HG03066 (cell line): ENCODE results near the gene ZFP42.
"Not testable (repeated sequence)": the region's sequence is repeated elsewhere in the genome, so short reads cannot be mapped to it uniquely, and the experiment has no call there.

Experiments
- ATAC-seq: cut with Tn5 transposase; IDR thresholded peaks from one replicate; pipeline ENCODE4 v1.9.1; 2021; ENCODE audit warnings: low read depth; ENCODE audit not compliant: unreplicated experiment

Gene ZFP42

DNA sequence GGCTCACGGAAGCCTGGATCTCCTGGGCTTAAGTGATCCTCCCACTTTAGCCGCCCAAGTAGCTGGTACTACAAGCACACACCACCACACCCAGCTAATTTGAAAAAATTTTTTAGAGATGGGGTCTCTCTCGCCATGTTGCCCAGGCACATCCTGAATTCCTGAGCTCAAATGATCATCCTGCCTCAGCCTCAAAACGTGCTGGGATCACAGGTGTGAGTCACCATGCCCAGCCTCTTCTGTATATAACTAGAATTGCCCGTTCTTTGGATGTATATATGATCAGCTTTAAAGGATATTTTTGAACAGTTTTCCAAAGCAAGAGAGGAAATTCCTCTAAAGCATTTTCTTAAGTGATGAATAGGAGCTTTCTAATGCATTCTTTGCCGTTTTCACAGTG, 22.7 kb downstream of the ZFP42 start:
- no peak for ATAC-seq

DNA sequence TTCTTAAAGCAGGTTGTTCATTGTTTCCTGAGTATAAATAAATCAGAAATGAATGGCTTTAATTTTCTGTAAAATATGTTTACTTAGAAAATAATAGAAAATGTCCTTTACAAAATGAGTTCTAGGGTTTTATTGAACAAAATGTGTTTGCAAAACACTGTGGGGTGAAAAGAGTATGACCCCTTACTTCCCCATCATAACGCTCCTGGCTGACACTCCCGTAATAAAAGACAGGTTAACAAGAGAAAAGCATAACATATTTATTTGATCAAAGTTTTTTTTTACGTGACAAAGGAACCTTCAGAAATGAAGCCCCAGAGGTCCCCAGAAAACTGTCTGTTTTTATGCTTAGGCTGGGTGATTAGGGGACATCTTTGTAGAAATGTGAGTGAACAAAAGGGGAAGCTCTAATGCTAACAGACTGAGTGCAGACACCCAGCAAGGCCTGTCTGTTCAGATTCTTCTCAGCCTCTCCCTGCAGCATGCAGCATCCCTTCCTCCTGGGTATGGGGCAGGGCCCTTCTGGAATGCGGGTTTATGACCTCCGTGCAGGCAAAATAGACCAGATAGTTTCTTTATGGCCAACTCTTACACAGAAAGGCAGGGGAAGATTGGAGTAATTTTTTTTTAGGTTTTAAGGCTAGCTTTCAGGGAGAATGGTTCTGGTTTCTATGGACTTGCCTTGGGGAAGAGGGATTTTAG, 26.1 kb downstream of the ZFP42 start:
- no peak for ATAC-seq

DNA sequence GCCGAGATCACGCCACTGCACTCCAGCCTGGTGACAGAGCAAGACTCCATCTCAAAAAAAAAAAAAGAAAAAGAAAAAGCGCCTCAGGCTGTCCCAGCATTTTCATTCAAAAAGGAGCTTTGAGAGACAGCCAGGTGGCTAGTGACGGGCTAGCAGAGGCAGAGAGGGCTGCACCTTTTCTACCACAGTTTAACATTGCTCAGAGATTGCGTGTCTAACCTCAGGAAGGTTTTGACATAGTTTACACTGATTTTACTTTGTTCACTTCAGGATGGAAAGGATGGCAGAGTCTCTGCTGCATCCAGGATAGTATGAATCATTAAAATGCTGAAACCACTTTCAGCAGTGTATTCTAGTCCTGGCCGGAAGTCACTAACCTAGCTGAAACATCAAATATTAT, 28.1 kb downstream of the ZFP42 start:
- no peak for ATAC-seq

GRCh38 chr4:188025476-188025875, 29.9 kb downstream of the ZFP42 start:
- ATAC-seq, result no peak

- no peak for ATAC-seq
These were observed 33.5 kb downstream of the ZFP42 start for GRCh38 chr4:188029114-188029513.

DNA sequence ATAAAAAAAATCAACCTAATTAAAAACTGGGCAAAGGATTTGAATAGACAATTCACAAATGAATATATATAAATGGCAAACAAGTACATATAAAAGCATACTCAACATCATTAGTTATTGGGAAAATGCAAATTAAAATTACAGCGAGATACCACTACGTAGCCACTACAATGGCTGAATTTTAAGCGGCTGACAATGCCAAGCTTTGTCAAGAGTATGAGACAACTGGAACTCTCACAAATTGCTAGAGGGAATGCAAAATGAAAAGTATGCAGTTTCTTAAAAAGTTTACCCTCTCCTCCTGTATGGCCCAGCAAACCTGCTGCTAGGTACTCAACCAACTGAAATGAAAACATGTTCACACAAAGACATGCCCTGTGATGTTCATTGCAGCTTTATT, 34.8 kb downstream of the ZFP42 start:
- ATAC-seq, result no peak

DNA sequence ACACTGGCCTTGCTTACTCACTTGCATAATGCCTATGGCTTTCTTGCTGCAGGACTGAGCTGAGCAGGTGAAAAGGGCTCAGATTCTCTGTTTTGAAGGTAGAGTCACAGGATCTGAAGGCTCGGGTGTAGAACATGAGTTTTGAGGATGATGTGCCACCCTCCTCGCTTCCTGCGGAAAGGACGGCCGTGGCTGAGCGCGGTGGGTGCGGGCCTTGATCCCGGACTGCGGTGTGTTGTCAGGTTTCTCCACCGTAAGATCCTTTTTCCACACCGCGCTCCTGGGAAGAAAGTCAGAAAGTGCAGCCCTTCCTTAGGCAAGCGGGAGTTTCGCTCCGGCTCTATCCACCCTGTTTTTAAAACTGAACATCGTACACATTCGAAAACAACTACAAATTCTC, 36.2 kb downstream of the ZFP42 start:
- ATAC-seq, result no peak

DNA sequence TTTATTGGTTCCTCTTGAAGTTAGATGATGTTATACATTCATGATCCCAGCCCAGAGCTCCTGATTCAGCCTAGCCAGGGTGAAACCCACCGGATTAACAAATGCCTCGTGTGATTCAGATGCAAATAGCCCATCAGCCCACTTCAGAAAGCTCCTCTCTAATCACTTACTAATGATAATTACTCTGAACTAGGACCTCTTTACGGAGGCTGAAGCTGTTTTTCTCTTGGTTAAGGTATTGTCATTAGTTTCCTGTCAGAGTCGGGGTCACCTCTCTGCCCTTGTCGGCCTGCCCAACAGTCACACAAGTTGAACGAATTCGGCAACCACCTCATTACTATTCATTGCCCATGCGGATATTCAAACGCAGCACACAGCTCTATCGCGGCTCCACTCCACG, 36.6 kb downstream of the ZFP42 start:
- ATAC-seq, result no peak

- ATAC-seq, result no peak
These were observed 37.0 kb downstream of the ZFP42 start for GRCh38 chr4:188032583-188032982.

GRCh38 chr4:188037003-188037713, 41.6 kb downstream of the ZFP42 start:
- ATAC-seq, result no peak

- ATAC-seq, result no peak
These were observed 46.1 kb downstream of the ZFP42 start for GRCh38 chr4:188041721-188042120.

DNA sequence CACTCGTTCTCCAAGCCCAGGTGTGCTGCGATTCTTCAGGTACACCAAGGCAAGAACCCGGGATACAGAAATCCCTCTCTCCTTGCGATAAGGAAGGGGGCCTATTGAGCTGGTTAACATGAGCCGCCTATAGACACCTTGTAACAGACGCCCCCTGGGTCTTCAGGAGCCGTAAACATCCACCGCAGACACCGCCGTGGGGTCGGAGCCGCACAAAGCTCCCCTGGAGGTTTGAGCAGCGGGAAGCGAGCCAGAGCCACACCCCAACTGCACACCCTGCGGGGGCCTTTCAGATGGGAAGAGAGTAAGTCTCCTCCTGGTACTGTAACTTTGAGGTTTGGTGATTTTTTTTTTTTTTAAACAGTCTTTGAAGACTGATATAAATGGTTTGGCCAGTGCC, 46.6 kb downstream of the ZFP42 start:
- ATAC-seq, result no peak

DNA sequence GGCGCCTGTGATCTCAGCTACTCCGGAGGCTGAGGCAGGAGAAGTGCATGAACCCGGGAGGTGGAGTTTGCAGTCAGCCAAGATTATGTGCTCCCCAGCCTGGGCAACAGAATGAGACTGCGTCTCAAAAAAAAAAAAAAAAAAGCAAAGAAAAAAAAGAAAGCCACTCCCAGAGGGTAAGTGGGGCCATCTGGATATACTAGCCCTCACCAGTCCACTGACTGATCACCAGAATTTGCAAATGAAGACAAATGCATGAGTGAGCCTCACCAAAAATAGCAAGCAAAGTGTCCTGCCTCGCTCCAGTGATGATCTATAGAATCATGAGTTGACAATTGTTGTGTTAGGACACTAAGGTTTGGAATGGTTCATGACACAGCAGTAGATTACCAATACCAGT, 47.6 kb downstream of the ZFP42 start:
- ATAC-seq, result no peak

DNA sequence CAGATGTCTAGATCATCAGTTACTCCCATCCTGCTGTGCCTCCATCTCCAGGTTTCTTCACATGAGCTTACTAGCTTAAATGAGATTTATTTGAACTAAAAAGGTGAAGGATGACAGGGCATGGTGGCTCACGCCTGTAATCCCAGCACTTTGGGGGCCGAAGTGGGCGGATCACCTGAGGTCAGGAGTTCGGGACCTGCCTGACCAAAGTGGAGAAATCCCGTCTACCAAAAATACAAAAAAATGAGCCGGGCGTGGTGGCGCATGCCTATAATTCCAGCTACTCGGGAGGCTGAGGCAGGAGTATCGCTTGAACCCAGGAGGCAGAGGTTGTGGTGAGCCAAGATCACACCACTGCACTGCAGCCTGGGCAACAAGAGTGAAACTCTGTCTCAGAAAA, 49.9 kb downstream of the ZFP42 start:
- ATAC-seq, result not testable (repeated sequence)

GRCh38 chr4:188046657-188047056, 51.1 kb downstream of the ZFP42 start:
- no peak for ATAC-seq

DNA sequence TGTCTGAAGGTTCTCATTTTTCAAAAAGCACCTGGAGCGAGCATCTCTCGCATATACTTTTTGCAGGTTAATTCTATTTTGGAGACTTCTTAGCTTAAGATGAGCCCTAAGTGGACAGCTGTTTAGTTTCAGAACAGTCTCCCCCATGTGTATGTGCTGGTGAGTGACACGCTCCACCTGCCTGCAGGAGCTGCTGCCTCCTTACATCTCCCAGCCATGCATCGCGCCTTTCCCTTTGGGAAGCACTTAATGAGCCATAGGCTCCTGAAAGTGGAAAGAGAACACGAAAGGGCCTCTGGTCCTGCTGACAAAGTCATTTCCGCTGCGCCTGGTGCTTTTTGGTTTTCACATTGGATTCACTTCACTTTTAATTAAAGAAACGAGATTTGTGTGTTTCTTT, 57.7 kb downstream of the ZFP42 start:
- ATAC-seq, result no peak
